IMR-90 (cell line): Measurements from ENCODE around the gene TRIAP1. TPM values are rescaled to one million over a fixed set of nuclear protein-coding genes. Genes with fewer than 3 reads are reported as not detected.

Experiments used
- ATAC-seq: fragments of 200-7000 bp; cut with Tn5 transposase; 2 replicates; pipeline ENCODE4 v1.9.1; 2020; ENCODE audit warnings: low read depth, mild to moderate bottlenecking, moderate library complexity
- BruUV-seq: library from RNA; stranded (reverse); fragments of 400-500 nt; replicated peaks from 2 replicates; lab custom pipeline; 2021; lab: Mats Ljungman, UMichigan
- CTCF ChIA-PET: fragments of 300-600 bp; formaldehyde crosslinking; extraction: SDS; loops from one replicate; lab custom pipeline; 2021; ENCODE audit warnings: antibody characterized with exemption; lab: Yijun Ruan, JAX
- POLR2A ChIA-PET: fragments of 300-600 bp; sonication (Branson Sonifier 250); formaldehyde crosslinking; loops from one replicate; lab custom pipeline; 2022; ENCODE audit warnings: antibody characterized with exemption; ENCODE audit not compliant: unreplicated experiment; lab: Charles Lee
- DNase-seq: peaks from one replicate; pipeline ENCODE4 v3.0.0; 2013
- H2AFZ ChIP-seq: replicated peaks from 2 replicates; pipeline ENCODE3; 2013; ENCODE audit warnings: low read length, mild to moderate bottlenecking; ENCODE audit not compliant: poor library complexity
- H2AK5ac ChIP-seq: 2 replicates; pipeline ENCODE4 v1.6.1; 2013; ENCODE audit warnings: low read depth, low read length, inconsistent platforms
- H2AK9ac ChIP-seq: replicated peaks from 2 replicates; pipeline ENCODE3; 2013; ENCODE audit warnings: mild to moderate bottlenecking, low read depth, low read length, moderate library complexity; ENCODE audit not compliant: poor library complexity
- H2BK120ac ChIP-seq: 2 replicates; pipeline ENCODE4 v1.6.1; 2013; ENCODE audit warnings: low read depth, low read length, inconsistent platforms
- H2BK15ac ChIP-seq: 3 replicates; pipeline ENCODE4 v1.6.1; 2013; ENCODE audit warnings: low read depth, low read length, inconsistent platforms
- H2BK20ac ChIP-seq: 2 replicates; pipeline ENCODE4 v1.6.1; 2013; ENCODE audit warnings: low read depth, mild to moderate bottlenecking, inconsistent platforms, low read length, moderate library complexity
- H2BK5ac ChIP-seq: 2 replicates; pipeline ENCODE4 v1.6.1; 2013; ENCODE audit warnings: mild to moderate bottlenecking, low read depth, low read length, inconsistent platforms; ENCODE audit not compliant: poor library complexity, severe bottlenecking
- H3K14ac ChIP-seq: replicated peaks from 2 replicates; pipeline ENCODE4 v1.6.1; 2013; ENCODE audit warnings: low read depth, low read length, inconsistent platforms
- H3K18ac ChIP-seq: 2 replicates; pipeline ENCODE4 v1.6.1; 2013; ENCODE audit warnings: low read depth, low read length, control low read depth
- H3K23ac ChIP-seq: 2 replicates; pipeline ENCODE4 v1.6.1; 2013; ENCODE audit warnings: low read depth, low read length, inconsistent platforms
- H3K27ac ChIP-seq: 2 replicates; pipeline ENCODE4 v1.5.1; 2013; ENCODE audit warnings: mild to moderate bottlenecking, control low read depth, low read length; ENCODE audit not compliant: insufficient read depth
- H3K27me3 ChIP-seq: 2 replicates; pipeline ENCODE4 v1.6.1; 2013; ENCODE audit warnings: low read length; ENCODE audit not compliant: control insufficient read depth, insufficient read depth
- H3K36me3 ChIP-seq: 2 replicates; pipeline ENCODE4 v1.6.1; 2013; ENCODE audit warnings: low read length, mixed read lengths; ENCODE audit not compliant: control insufficient read depth, insufficient read depth
- H3K4ac ChIP-seq: 2 replicates; pipeline ENCODE4 v1.6.1; 2013; ENCODE audit warnings: low read depth, low read length, inconsistent platforms
- H3K4me1 ChIP-seq: 2 replicates; pipeline ENCODE4 v1.6.1; 2013; ENCODE audit warnings: low read length, mixed read lengths; ENCODE audit not compliant: control insufficient read depth, insufficient read depth
- H3K4me2 ChIP-seq: 2 replicates; pipeline ENCODE4 v1.6.1; 2013; ENCODE audit warnings: low read depth, mild to moderate bottlenecking, control low read depth, low read length, moderate library complexity
- H3K4me3 ChIP-seq: 2 replicates; pipeline ENCODE4 v1.5.1; 2013; ENCODE audit warnings: low read depth, mild to moderate bottlenecking, control low read depth, low read length, moderate library complexity; ENCODE audit not compliant: insufficient read depth
- H3K56ac ChIP-seq: 2 replicates; pipeline ENCODE4 v1.6.1; 2013; ENCODE audit warnings: low read length, inconsistent platforms; ENCODE audit not compliant: insufficient read depth; ENCODE audit errors: extremely low read depth
- H3K79me1 ChIP-seq, 2 experiments: 2 replicates each; pipeline ENCODE4 v1.6.1; 2013; ENCODE audit warnings: low read length in 2 of 2, inconsistent platforms in 1 of 2, low read depth in 1 of 2
- H3K9ac ChIP-seq: 2 replicates; pipeline ENCODE4 v1.6.1; 2013; ENCODE audit warnings: low read depth, low read length, control low read depth
- H3K9me1 ChIP-seq: 2 replicates; pipeline ENCODE4 v1.6.1; 2013; ENCODE audit warnings: low read length, inconsistent platforms; ENCODE audit not compliant: insufficient read depth
- H3K9me3 ChIP-seq: 2 replicates; pipeline ENCODE4 v1.6.1; 2013; ENCODE audit warnings: low read length; ENCODE audit not compliant: control insufficient read depth, insufficient read depth
- H4K20me1 ChIP-seq: 2 replicates; pipeline ENCODE4 v1.6.1; 2013; ENCODE audit warnings: low read length, inconsistent platforms; ENCODE audit not compliant: insufficient read depth
- H4K5ac ChIP-seq: 2 replicates; pipeline ENCODE4 v1.6.1; 2013; ENCODE audit warnings: mild to moderate bottlenecking, low read depth, low read length, control low read depth
- H4K8ac ChIP-seq, 2 experiments: 2 replicates each; pipeline ENCODE4 v1.6.1; 2013; ENCODE audit warnings: low read depth in 2 of 2, low read length in 2 of 2, control low read depth in 1 of 2, inconsistent platforms in 1 of 2
- H4K91ac ChIP-seq: 2 replicates; pipeline ENCODE4 v1.6.1; 2013; ENCODE audit warnings: low read depth, low read length, inconsistent platforms; ENCODE audit not compliant: insufficient read depth
- POLR2A ChIP-seq: IDR thresholded peaks from 2 replicates; pipeline ENCODE4 v1.6.1; 2012; ENCODE audit warnings: mild to moderate bottlenecking, low read depth, low read length
- SMC3 ChIP-seq: fragments of 150-350 bp; IDR thresholded peaks from 2 replicates; pipeline ENCODE4 v1.6.1; 2016; ENCODE audit warnings: low read depth, mild to moderate bottlenecking, antibody characterized with exemption, low read length, moderate library complexity
- WGBS, 2 experiments: methylation state at CpG; one replicate each; pipeline versions ENCODE4 v1.1.5 to v1.1.7; 2013; ENCODE audit warnings: missing lambda C conversion rate in 2 of 2; ENCODE audit not compliant: insufficient read length in 1 of 2; ENCODE audit errors: extremely low coverage in 2 of 2; 5-methylcytosine and 5-hydroxymethylcytosine counted together
- dilution Hi-C: fragments of 300-500 bp; cut with HindIII; formaldehyde crosslinking; loops from one replicate; pipeline ENCODE4 v1.14.3; 2018; ENCODE audit warnings: low sequenced_read_pairs; ENCODE audit not compliant: unreplicated experiment
- in situ Hi-C: fragments of 300-500 bp; cut with MboI; formaldehyde crosslinking; loops from 3 replicates; pipeline ENCODE4 v1.14.3; 2019; ENCODE audit warnings: low sequenced_read_pairs, inconsistent platforms, mixed read lengths
- intact Hi-C: fragments of 100-400 bp; cut with micrococcal nuclease; formaldehyde crosslinking; loops from 2 replicates; pipeline ENCODE4 v1.10.0; 2022
- polyA plus RNA-seq, 3 experiments: library from polyadenylated mRNA; depleted of rRNA; stranded (reverse); fragments of >200 nt; gene quantifications; 2 replicates each; pipeline ENCODE4 v1.2.3, GENCODE V29; 2012; ENCODE audit warnings: low replicate concordance in 1 of 3
- total RNA-seq: library from RNA; depleted of rRNA; stranded (reverse); fragments of >200 nt; gene quantifications from 2 replicates; pipeline ENCODE4 v1.2.3, GENCODE V29; 2012

TRIAP1 gene
- total and polyA plus RNA-seq, 2 of the 4 experiments (the other 2 are of a cell fraction): 19.2 to 32.3 TPM

DNA sequence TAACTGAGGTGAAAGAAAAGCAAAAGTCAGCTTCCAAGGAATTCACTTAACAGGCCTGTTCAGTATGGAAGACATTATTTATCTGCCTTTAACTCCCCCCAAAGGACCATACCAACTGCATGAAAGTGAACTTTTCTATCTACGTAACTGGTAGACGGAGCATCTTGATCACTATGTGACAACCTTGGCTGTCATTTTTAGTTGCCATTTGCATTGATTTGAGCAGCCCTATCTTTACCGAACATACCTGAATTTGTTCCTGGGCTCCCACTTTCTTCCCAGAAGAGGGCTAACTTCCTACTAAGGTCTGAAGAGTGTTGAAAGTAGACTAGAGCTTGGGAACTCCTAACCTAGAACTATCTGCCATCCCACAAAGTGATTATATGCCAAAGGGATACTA lies 14.0 kb upstream of the TRIAP1 start:
- Histone ChIP-seq H3K4me3 (no peak overlapping the region), H2BK120ac (no peak overlapping the region), H2AFZ (no peak overlapping the region), H3K56ac (no peak overlapping the region), H3K18ac (no peak overlapping the region), H2AK5ac (no peak overlapping the region), H3K79me1 (peaks cover 32 to 53% of the 10 kb centered on the region in 2 experiments), H3K9ac (no peak overlapping the region), H3K36me3 (peaks cover 66% of the 10 kb centered on the region), H4K5ac (no peak overlapping the region), H2BK5ac (no peak overlapping the region), H2AK9ac (no peak overlapping the region), H2BK15ac (no peak overlapping the region), H3K9me1 (no peaks in the 10 kb centered on the region), H3K4me2 (no peak overlapping the region), H3K4ac (no peak overlapping the region), H3K27ac (no peak overlapping the region), H3K27me3 (no peaks in the 10 kb centered on the region), H4K20me1 (peaks cover 24% of the 10 kb centered on the region; the same call in 1 of the 2 replicates), H3K9me3 (no peaks in the 10 kb centered on the region), H3K4me1 (no peaks in the 10 kb centered on the region), H4K8ac (no peak overlapping the region), H3K23ac (no peak overlapping the region), H3K14ac (no peak overlapping the region), H4K91ac (no peak overlapping the region), H2BK20ac (no peak overlapping the region)
- intact Hi-C loops: no loop called here
- WGBS, 2 experiments: 100% methylated on average over 1 of the region's 3 CpGs; no CpG with 5 or more reads in 1 of the 2 experiments
- TF ChIP-seq POLR2A (no peak), SMC3 (no peak)
- DNase-seq (no peak), ATAC-seq (no peak)
- ChIA-PET POLR2A (no interaction called here), CTCF (interaction anchor here (0.6 to 1.0 kb wide), 2 partner anchors 11 to 139 kb away, joined by 3 read pairs; no protein-coding TSS in a partner anchor)
- in situ Hi-C loops: no loop called here
- dilution Hi-C loops: no loop called here
- BruUV-seq: no TSS peak
